A375 (cell line): ENCODE data around the gene FSD1. TPM values are rescaled to one million over a fixed set of nuclear protein-coding genes. Genes with fewer than 3 reads are reported as not detected.

Source experiments
- total RNA-seq: library from RNA; depleted of rRNA; stranded (reverse); fragments of >200 nt; shearing (Covaris generic); gene quantifications from 2 replicates; pipeline ENCODE4 v1.2.3, GENCODE V29; 2014; rRNA removed

Gene FSD1
- total RNA-seq = 46.5 and 48.8 TPM in 2 replicates

DNA sequence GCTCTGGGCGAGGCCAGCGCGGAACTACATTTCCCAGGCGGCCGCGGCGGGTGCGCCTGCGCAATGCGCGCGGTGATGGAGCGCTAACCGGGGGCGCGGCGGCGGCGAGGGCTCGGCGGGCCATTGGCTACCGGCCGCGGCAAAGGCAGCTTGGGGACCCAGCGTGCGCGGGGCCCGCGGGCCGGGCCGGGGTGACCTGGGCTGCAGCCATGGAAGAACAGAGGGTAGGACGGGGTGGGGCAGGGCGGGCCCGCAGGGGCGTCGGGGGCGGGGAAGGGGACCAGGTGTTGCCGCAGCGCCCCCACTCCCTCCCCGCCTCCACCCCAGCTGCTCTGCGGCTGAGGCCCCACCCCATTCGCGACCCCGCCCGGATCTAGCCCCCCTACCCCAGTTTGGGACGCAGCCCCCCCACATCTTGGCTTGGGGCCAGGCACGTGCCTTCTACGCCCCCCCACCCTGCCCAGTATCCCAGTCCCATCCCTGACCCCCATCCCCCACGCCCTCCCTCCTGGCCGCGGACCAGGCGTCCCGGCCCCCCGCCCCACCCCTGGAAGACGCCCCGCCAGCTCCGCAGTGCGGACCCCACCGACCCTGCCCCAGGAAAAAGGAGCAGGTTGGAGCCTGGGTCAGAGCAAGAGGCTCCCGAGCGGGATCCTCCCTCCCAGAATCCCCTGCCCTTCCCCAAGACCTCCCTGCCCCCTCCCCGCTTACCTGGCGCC, at the start of gene FSD1:
Gene FSD1 (plus strand): TSS at position 61 of the 719 bp plus-strand sequence. CDS start 149 bp downstream, at position 210.

DNA sequence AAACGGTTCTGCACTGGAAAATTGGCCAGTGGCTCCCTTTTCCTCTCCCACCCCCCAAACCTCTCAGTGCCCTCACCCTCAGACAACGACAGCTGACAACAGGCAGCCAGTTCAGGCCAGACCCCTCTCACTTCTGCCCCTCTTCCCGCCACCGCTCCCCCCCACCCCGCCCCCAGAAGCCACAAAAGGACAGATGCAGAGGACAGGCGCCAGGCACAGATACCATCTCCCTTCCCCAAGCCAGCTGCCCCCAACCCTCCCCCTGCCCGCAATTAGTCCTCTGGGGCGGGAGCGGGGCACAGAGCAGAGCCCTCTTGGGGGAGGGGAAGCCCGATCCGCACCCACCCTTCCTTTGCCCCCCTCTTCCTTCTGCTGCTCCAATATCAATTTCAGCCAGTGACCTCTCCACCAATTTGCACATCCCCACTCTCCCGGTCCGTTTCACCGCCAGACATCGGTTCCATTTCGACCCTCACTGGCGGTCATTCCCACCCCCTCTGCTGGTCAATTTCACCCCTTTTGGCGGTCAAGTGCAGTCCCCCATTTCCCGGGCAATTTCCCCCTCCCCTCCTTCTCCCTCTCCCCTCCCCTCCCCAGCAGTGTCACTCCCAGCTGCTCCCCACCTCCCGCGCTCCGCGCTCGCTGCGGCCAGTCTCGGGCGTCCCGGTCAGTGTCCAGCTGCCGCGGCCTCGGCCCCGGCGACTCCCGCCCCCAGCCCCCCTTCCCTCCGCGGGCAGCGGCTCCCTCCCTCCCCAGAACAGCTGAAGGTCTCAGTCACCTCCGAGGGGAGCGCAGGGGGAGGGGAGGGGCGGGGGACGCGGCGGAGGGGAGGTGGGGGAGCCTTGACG, 25.8 kb upstream of the FSD1 start, which contains the start of gene SHD:
Gene SHD (plus strand): TSS at position 848 of the 848 bp plus-strand sequence. CDS start 798 bp downstream, outside the sequence.

DNA sequence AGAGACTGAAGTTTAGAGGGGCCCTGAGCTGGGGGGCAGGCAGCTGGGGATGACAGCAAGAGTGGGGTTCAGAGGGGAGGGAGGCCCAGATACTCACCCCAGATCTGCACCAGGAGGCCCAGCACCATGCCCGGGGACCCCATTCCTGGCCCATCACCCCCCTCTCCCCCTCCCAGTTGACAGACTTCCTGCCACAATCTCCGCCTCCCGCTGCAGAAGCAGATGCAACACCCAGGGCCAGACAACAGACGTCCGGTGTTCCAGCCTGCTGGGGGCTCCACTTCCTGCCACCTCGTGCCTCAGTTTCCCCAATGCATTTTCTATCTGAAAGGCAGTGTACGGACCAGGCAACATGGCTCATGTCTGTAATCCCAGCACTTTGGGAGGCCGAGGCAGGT, 2.2 kb upstream of the FSD1 start, which contains the start of gene TMIGD2:
Gene TMIGD2 (minus strand): TSS at position 147 of the 398 bp plus-strand sequence. CDS start 4 bp downstream, at position 143.

DNA sequence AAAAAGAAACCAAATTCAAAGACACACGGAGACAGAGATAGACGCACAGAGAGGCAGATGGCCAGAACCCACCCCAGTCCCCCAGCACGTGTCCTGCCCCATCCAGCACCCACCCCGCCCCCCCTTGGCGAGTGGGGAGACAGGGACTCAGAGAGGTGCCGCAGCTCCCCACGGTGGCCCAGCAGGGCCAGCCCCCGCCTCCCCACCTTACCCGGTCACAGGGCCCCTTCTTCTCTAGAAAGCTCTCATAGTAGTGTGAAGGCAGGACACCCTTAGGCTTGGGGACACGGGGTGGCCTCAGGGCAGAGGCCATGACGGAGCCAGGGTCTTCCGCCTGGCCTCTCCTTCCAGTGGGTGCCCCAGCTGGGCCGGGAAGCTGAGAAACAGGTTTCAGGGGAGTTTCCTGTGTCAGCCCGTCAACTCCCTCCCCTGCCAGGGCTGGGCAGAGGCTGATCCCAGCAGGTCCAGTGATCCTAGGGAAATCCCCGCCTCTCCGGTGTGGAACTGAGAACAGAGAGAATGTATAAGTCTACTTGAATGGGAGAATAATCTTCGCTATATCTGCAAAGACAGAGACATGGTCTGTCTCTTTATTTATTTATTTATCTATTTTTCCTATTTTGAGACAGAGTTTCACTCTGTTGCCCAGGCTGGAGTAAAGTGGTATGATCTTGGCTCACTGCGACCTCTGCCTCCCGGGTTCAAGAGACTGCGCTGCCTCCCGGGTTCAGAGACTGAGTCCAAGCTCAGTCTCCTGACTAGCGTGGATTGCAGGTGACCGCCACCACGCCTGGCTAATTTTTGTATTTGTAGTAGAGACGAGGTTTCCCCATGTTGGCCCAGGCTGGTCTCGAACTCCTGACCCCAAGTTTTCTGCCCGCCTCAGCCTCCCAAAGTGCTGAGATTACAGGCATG, 34.3 kb downstream of the FSD1 start, which contains the start of gene STAP2:
Gene STAP2 (minus strand): TSS at position 387 of the 915 bp plus-strand sequence. CDS start 74 bp downstream, at position 313.

DNA sequence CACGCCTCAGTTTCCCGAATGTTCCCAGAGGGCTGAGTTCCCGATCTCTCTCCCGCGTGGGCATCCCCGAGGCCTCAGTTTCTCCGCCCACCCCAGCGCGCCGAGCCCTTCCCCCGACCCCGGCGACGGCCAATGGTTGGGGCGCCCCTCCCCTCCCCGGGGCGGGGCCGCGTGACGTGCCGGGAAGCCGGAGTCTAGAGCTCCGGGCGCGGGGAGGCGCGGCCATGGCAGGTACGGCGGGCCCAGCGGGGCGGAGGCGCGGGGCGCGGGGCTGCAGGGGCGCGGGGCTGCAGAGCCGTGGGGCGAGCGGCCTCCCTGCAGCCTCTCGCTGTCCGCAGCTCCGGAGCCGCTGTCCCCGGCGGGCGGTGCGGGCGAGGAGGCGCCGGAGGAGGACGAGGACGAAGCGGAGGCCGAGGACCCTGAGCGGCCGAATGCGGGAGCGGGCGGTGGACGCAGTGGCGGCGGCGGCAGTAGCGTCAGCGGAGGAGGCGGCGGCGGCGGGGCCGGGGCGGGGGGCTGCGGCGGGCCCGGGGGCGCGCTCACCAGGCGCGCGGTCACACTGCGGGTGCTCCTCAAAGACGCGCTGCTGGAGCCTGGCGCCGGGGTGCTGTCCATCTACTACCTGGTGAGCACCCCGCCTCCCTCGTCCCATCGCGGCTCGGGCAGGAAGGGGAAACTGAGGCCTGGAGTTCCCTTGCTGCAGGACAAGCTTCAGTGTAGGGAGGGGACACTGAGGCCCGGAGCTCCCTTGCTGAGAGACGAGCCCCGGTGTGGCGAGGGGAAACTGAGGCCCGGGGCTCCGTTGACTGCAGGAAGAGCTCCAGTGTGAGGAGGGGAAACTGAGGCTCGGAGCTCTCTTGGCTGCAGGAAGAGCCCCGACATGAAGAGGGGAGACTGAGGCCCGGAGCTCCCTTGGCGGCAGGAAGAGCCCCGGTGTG, 39.2 kb downstream of the FSD1 start, which contains the start of gene MPND:
Gene MPND (plus strand): TSS at position 193 of the 938 bp plus-strand sequence. CDS start 32 bp downstream, at position 225.

Other genes with a start within 250 kb of the FSD1 start
- 19.4 and 25.3 TPM in 2 replicates for gene ZBTB7A, start 237.7 kb upstream of the FSD1 start, total RNA-seq
- gene MAP2K2, start 180.5 kb upstream of the FSD1 start, total RNA-seq = 135 and 145 TPM in 2 replicates
- not detected in 2 replicates for gene CREB3L3, start 151.0 kb upstream of the FSD1 start, total RNA-seq
- 26.9 and 28.0 TPM in 2 replicates for gene SIRT6, start 122.0 kb upstream of the FSD1 start, total RNA-seq
- gene ANKRD24, start 121.9 kb upstream of the FSD1 start, total RNA-seq = 0.49 and 0.80 TPM in 2 replicates
- 1.8 and 4.5 TPM in 2 replicates for gene EBI3, start 75.1 kb upstream of the FSD1 start, total RNA-seq
- gene YJU2, start 57.5 kb upstream of the FSD1 start, total RNA-seq = 48.2 and 48.4 TPM in 2 replicates
- not detected in 2 replicates for gene SHD, start 25.3 kb upstream of the FSD1 start, total RNA-seq
- not detected in 2 replicates for gene TMIGD2, start 2.2 kb upstream of the FSD1 start, total RNA-seq
- 7.2 and 7.9 TPM in 2 replicates for gene STAP2, start 34.2 kb downstream of the FSD1 start, total RNA-seq
- gene MPND, start 39.0 kb downstream of the FSD1 start, total RNA-seq = 5.1 and 7.1 TPM in 2 replicates
- 79.5 and 85.0 TPM in 2 replicates for gene SH3GL1, start 95.9 kb downstream of the FSD1 start, total RNA-seq
- gene CHAF1A, start 98.0 kb downstream of the FSD1 start, total RNA-seq = 65.7 and 78.7 TPM in 2 replicates
- gene UBXN6, start 153.2 kb downstream of the FSD1 start, total RNA-seq = 80.4 and 87.6 TPM in 2 replicates
- 75.7 and 79.9 TPM in 2 replicates for gene HDGFL2, start 167.7 kb downstream of the FSD1 start, total RNA-seq
- gene PLIN4, start 213.9 kb downstream of the FSD1 start, total RNA-seq = 3.9 and 4.1 TPM in 2 replicates
- 0.15 and 1.4 TPM in 2 replicates for gene PLIN5, start 230.6 kb downstream of the FSD1 start, total RNA-seq
- 0.11 TPM in 1 of 2 replicates, not detected in the other for gene LRG1, start 235.4 kb downstream of the FSD1 start, total RNA-seq